ENCODE results near the gene ADAT1.

DNA sequence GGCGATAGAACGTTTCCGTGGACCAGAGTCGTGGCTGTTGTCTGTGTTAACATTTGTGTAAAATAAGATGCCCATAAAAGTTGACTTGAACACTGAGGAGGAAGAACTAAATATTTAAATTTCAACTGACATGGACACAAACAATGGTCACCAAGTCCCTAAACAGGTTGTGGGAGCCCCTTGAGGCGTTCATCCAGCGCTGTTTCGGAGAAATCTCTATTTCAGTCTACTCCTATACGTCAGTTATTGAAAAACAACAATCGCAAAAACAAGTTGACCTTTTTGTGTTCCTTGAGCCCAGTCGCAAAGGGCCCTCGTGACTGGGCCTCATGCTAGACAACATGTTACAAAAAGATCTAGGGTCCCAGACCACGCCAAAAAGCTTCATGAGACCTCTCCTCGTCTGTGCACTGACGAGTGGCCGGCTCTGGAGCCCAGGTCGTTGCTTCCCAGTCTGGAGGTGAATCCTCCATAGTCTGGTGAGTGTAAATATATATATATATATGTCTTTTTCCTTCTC, 66.6 kb downstream of the ADAT1 start:
- TF ChIP-seq ELF1 (IDR thresholded peaks at IDR 0.05) (no peak), CTCF (IDR thresholded peaks at IDR 0.05) (no peak), FOXJ3 (CRISPR knock-in tag; IDR thresholded peaks at IDR 0.05) (no peak)
